T-helper 1 cell treated with Interleukin-12 subunit alpha and Interleukin-12 subunit beta and Interleukin-4 antibody, amounts not matched to agents 30 ng/mL and 1 ng/mL, for 36 hours (primary cell): ENCODE results near the gene UNC5B. TPM values are rescaled to one million over a fixed set of nuclear protein-coding genes. Genes with fewer than 3 reads are reported as not detected.

Experiments
- intact Hi-C: fragments of 100-400 bp; cut with micrococcal nuclease; formaldehyde crosslinking; loops from one replicate; pipeline ENCODE4 v1.15.1; 2024
- total RNA-seq: library from RNA; stranded (reverse); gene quantifications from 2 replicates; pipeline ENCODE4 v1.2.3, GENCODE V29; 2022

The UNC5B gene
- total RNA-seq, 1 donor from 2014 or later: not detected

DNA sequence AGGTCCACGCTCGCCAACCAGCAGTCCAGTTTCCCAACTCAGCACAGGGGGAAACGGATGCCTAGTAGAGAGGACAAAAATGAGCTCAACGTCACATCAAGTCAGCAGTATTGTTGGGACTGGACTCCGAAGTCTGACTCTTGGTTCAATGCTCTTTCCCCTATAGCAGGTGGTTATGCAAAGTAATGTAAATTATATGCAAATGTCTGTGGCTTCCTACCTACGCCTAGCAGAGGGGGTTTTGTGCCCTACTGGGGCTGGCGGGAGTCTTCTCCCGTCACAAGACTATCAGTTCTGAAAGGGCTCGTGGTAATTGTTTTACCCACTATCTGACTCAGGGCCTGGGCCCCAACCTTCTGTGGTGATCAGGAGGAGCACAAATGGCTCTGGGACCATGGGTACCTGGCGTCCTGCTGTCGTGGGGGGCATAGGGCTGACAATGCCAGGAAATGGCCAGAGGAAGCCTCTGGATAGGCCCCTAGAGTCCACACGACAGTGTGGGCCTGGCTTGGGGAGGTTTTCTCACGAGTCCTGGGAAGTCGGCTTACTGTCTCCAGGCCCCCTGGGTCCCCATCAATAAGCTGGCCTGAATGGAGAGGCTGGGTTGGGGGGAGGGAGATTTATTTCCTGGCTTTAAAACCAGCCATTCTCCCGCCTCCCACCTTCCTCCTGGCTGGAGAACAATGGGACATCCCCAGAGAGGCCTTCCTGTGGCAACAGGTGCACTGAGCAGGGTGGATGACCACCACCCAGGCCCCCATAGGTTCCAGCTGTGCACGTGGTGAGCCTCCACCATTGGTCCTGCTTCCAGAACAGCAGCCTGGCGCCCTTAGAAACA is 41.8 kb downstream of the UNC5B start:
- intact Hi-C loops: no loop called here

- intact Hi-C loops: no loop called here
These were observed 42.6 kb downstream of the UNC5B start for GRCh38 chr10:71254834-71255549.

- intact Hi-C loops: no loop called here
These were observed 43.1 kb downstream of the UNC5B start for GRCh38 chr10:71255550-71255807.

- intact Hi-C loops: no loop called here
These were observed 43.7 kb downstream of the UNC5B start for GRCh38 chr10:71255808-71256660.

DNA sequence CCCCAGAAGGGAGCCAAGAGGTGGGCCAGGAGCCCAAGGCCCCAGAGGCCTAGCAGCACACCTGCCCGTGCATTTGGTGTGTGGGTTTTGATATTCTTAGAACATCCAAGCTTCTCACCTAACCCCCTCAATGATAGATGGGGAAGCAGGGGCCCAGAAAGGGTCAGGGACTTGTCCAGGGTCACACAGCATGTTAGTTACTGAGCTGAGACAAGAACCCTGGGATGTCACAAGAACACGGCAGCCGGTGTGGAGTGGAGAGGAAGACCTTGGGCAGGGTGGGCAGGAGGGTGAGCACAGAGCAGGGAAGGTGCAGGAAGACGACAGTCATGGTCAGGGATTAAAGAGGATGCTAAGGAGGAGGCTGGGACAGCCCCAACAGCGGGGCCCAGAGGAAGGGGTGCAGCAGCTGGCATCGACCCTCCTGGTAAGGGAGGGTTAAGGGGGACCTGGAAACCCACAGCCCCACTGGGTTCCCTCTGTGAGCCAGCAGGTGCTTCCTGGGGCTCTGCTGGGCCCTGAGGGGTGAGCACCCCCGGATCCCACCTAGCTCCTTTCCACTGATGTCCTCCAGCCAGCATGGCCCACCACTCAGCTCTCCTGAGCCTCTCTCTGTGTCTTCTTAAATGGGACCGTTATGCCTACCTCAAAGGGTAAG is 44.4 kb downstream of the UNC5B start:
- intact Hi-C loops: no loop called here

DNA sequence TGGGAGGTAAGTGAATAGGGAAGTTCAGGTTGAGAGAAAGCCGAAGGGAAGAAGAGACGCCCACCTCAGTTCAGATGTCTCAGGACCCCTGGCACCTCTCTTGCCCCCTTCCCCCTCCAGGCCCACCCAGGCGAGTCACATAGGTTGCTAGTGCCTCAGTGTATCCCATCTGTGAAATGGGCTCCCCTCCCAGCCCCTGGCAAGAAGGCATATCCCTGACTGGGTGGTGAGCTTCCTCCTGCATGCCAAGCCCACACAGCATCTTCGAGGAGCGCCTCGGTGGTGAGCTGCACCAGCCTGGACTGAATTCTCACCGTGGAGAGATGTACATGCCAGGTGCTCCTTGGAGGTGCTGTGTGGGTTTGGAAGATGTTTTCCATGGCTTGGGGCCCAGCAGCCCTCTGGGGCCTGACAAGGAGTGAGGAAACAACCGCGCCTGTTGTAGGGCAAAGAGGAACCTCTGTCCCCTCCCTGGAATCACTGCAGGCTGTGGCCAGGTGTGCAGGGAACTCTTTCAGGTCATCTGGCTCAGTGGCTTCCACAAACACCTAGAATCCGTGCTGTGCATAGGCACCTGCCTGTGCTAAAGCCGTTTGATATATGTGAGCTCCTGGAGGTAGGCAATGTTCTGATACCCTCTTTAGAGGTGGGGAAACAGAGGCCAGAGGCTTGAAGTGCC is 45.1 kb downstream of the UNC5B start:
- intact Hi-C loops: no loop called here

- intact Hi-C loops: no loop called here
These were observed 45.7 kb downstream of the UNC5B start for GRCh38 chr10:71258046-71258445.

- intact Hi-C loops: no loop called here
These were observed 46.2 kb downstream of the UNC5B start for GRCh38 chr10:71258446-71259145.

- intact Hi-C loops: no loop called here
These were observed 46.9 kb downstream of the UNC5B start for GRCh38 chr10:71259282-71259681.

DNA sequence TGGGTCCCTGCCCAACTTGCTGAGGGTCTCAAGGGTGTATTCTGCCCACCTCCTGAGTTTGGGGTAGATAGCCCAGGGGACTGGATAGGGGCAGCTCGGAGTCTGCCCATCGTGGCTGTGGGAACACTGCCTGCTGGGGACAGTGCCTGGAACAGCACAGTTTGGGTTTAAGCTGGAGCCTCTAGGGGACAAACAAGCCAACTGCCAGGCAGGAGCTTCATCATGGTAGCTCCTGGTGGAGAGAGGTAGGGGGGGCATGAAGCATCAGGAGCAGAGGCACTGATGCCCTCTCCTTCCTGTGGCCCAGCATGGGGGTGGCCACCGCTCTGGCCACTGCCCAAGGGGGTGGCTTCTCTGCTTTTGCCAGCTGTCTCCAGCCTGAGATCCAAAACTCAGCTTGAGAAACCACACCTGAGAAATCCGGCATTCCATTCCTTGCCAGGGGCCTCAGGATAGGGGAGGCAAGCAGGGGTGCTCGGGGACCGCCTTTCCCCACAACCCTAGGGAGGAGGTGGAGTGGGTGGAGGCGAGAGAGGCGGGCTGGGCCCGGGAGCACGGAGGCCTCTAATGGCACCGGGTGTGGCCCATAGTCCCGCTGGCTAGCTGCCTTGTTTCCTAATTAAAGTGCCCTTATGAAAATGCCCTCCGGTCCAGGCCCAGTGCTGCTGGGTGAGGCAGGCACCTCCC is 47.6 kb downstream of the UNC5B start:
- intact Hi-C loops: no loop called here

- intact Hi-C loops: no loop called here
These were observed 48.4 kb downstream of the UNC5B start for GRCh38 chr10:71260622-71261325.

DNA sequence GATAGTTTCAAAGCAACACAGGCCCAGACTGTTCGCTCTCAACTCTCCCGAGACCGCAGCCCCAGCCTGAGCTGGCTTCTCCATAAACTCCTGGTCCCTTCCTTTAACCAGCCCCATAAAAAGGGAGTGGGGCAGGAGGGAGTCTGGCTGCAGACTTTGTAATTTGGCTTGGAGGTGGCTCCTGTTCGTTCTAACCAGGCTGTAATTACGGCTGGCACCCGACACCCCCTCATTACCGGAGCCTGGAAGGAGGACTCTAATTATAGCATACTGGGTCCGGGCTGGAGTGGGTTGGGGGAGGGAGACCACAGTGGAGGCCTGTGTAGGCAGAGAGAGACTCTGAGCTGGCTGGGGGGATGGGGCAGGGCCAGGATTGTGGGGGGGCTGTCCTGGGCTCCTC is 49.7 kb downstream of the UNC5B start:
- intact Hi-C loops: no loop called here

DNA sequence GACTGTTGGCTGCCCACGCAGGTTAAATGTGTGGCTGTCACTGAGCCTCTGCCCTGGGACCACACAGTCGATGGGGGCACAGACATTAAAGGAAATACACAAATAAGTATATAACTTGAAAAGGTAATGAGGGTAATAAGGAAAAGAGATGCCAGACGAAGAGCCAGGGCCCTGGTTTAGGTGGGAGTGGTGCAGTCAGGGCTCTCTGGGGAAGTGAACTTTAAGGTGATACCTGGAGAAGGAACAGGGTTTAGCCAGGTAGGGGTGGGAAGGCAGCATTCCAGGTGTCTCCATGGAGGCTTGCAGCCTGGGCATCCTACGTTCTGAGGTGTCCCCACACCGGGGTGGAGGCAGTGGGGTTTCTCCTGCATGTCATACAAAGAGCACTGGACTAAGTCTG is 50.4 kb downstream of the UNC5B start:
- intact Hi-C loops: no loop called here

DNA sequence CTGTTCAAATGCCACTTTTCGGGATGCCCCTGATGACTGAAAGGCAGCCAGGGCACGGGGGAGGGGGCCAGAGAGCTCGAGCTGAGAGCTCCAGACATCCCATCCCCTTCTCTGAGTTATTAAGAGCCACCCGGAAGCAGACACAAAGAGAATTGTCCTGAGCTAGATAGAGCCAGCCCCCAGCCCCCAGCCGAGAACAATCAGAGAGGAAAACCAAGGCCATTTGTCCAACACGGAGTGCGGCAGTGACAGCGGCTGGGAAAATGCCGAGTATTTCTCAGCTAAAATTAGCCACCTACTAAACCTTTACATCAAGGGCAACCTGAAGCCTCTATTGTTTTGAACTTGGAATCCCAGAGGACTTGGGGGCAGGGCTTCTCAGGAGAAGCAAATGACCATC is 51.0 kb downstream of the UNC5B start:
- intact Hi-C loops: no loop called here

GRCh38 chr10:71264345-71265200 is 52.2 kb downstream of the UNC5B start:
- intact Hi-C loops: no loop called here

GRCh38 chr10:71265201-71265575 is 52.8 kb downstream of the UNC5B start:
- intact Hi-C loops: no loop called here

- intact Hi-C loops: no loop called here
These were observed 53.3 kb downstream of the UNC5B start for GRCh38 chr10:71265618-71266146.
